Renal cortical epithelial cell (primary cell): Measurements from ENCODE around the gene DCAF8L2. TPM values are rescaled to one million over a fixed set of nuclear protein-coding genes. Genes with fewer than 3 reads are reported as not detected.
"Not testable (repeated sequence)": the region's sequence is repeated elsewhere in the genome, so short reads cannot be mapped to it uniquely, and the experiment has no call there.

Experiments used
- DNase-seq: peaks from one replicate; pipeline ENCODE4 v3.0.0-alpha.2; 2011; ENCODE audit warnings: low read depth
- total RNA-seq: library from RNA; depleted of rRNA; stranded (reverse); fragments of >200 nt; gene quantifications from 2 replicates; pipeline ENCODE4 v1.2.3, GENCODE V29; 2014

Gene DCAF8L2
- not detected in 2 replicates for total RNA-seq

DNA sequence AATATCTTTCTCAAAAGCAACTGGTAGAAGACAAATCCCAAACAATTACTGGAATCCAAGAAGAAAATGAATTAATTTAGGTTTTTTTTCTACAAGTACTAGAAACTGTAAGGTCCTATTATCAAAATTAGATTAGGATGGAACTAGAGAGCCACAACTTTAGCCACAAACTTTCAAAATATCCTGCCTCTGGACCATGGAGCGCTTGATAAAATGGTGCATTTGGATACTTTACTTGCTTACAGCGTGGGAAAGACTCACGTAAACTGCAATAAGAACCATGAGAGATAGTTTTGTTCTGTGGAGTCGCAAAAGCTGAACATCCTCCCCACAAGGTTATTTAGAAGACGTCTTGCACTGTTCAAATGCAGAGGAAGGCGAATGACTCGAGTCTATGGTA, at the start of gene DCAF8L2:
Gene DCAF8L2, plus strand, starts transcription at position 301 of the 400 bp plus-strand sequence. CDS start 156,552 bp downstream, outside the sequence.
- DNase-seq, result no peak

DNA sequence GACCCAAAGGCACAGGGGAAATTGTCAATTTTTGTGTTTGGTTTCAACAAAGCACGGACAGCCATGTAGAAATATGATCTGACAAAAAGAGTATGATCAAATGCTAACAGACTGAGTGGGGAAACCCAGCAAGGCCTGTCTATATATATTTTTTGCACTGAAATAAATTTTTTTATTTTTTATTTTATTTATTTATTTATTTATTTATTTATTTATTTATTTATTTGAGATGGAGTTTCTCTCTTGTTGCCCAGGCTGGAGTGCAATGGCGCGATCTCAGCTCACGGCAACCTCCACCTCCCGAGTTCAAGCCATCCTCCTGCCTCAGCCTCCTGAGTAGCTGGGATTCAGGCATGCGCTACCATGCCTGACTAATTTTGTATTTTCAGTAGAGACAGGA, 49.0 kb upstream of the DCAF8L2 start:
- not testable (repeated sequence) for DNase-seq

DNA sequence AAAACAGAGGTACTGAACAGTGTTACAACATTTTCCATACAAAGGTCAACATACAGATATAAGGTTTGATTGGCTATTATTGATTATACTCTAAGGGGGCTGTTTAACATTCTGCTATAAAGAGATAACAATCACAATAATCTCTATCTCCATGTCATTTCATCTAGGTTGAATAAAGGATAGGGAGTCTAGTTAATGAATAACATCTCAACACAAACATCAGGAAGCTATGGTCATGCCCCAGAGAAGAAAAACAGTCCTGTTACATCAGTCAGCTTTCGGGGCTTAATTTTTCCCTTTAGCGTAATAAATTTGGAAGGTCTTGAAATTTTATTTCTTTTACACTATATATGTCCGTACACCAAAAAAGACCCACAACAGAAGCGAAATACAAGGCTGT, 41.5 kb upstream of the DCAF8L2 start:
- DNase-seq, result peak; percentile 13

DNA sequence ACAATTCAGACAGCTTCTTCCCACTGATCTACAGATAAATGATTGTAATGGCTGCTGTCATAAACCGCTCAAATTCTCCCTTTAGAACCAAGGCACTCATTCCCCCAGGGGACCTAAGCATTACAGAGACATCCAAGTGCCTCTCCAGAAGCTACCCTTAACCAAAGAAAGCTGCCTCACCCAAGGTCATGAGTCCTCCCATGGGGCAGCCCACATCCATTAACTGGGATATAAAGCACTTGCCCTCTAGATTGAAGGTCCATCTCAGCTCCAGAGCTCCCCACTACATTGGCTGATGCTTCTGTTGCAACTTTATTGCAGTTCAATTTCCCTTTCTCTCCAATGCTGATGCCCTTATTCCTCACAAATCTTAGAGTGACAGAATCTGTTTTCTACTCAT, 40.5 kb upstream of the DCAF8L2 start:
- DNase-seq, result no peak

DNA sequence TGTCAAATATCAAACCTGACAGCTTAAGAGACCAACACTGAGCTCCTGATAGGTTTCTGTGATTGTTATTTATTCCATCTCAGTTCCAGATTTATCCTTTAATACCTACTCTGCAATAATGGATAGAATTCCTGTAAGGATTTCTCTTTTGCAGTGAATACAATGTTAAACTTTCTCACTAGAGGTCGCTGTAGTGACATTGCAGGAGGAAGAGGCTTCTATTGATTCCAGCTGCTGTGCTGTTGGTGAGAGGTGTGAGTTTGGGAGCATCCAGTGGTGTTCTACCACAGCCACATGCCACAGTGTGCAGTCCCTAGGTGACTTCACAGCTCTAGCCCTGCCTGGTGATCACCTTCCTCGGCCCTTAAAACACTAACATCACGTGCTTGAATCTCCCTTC, 34.6 kb upstream of the DCAF8L2 start:
- DNase-seq, result peak; percentile 7

DNA sequence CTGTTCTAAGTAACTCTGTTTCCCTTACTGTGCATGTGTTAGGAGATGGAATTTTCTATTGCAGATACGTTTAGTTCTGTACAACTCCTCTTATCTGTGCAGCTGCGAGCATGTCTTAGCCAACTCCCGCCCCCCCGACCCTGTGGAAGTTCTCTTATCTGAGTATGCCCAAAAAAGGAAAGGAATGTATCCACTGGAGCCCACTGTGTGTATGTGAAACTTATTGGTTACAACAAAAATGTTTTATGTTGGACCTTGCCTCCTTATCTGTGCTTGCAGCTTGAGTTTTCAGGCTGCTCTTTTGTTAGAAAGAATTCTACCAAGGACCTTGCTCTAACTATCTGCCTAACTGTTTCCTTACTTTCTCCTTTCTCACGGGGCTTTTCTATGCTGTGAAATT, 24.2 kb upstream of the DCAF8L2 start:
- DNase-seq, result no peak

DNA sequence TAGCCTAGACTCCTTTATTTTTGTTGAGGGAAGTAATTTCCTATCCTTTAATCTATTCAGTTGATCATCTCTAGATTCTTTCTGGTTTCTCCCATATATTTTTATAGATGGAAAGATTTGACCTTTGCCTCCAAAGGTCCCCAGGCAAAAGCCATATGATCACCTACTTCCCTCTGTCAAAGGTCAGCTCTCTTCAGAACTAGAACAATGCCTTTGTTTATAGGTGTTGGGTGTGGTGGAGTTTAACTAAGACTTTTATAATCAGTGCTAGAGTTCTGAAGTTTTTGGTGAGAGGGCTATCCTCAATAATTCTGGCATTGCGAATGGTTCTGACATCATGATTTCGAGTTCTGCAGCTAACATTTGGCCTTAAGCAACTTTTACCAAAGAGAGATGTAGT, 19.0 kb upstream of the DCAF8L2 start:
- no peak for DNase-seq

DNA sequence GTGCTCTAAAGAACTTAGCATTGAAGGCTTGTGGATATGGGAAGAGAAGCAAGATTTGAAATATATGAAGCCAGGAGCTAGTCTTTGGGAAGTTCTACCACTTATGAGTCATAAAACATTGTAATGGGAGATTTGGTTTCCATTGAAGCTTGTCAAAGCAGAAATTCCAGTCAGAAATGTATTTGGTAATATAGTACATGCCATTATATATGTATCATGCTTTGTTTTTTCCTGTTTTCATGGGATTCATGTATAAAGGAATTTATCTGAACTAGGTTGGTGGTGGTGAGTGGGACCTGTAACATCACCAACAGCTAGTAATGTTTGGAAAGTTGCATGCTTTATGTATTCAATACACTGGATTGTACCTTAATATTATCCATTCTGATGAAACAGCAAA, 14.6 kb upstream of the DCAF8L2 start:
- DNase-seq, result no peak

DNA sequence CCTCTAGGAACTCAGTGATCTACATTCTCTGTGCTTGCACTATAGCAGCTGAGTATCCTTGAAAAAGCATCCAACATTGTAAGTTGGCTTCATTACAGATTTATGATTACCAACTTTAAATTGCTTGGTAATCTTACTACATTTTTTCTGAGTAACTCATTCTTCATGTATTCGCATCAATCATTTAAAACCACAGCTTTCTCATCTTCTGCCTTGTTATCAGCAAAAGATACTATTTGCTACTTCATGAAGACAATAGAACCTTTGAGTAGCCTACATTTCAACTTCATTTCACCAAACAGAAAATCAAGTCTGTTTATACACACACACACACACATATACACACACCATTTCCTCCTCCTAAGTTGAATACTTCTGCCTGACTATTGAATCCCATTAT, 6.2 kb upstream of the DCAF8L2 start:
- DNase-seq, result no peak

DNA sequence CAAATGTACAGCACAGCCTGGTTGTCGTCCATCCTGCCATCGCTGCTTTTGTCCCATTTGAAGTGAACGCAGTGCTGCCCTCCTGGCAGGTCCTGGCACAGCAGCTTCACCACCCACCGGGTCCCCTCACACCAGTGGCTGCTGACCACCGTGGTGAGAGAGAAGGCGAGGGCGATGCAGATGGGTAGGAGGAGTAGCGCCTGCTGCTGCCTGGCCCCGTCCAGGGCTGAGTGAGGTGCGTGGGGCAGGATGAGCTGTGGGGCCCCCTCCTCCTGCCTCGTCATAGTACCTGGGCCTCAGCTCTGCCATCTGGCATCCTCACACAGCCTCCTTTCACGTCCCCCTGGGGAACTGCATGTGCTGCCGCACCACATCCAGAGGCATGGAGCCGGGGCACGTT, 1.8 kb downstream of the DCAF8L2 start:
- no peak for DNase-seq

DNA sequence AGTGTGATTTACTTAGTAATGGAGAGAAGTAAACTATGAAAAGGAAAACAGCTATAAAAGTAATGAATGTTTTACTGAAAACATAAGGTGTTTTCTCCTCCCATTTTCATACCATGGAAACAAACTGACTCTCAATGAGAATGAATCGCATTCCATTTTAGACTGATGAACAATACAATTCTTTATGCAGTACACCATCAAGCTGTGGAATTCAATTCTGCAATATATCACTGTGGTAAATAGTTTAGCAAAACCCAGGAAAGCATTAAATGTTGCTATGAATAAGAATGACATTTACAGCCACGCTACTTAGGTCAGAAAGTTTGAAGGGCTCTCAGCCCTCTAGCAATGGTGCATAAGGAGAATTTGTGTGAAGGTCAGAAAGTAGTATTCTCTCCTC, 7.4 kb downstream of the DCAF8L2 start:
- DNase-seq, result peak; percentile 19

DNA sequence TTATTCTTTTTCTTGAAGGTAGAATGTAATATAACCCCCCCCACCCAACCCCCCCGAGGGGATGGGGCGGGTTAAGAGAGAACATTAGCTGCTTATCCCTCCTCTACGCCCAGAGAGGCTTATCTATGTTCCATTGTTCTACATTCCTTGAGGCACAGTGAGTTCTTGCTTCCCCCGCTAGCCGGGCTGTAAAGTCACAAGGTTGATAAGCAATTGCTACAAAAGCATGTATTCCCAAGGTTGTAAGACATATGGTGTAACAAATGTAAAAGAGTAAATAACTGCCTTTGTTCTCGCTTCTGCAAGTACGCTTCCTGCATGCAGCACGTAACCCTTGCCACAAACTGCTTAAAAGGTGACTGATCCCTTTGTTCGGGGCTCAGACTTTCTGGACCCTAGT, 8.2 kb downstream of the DCAF8L2 start:
- no peak for DNase-seq

DNA sequence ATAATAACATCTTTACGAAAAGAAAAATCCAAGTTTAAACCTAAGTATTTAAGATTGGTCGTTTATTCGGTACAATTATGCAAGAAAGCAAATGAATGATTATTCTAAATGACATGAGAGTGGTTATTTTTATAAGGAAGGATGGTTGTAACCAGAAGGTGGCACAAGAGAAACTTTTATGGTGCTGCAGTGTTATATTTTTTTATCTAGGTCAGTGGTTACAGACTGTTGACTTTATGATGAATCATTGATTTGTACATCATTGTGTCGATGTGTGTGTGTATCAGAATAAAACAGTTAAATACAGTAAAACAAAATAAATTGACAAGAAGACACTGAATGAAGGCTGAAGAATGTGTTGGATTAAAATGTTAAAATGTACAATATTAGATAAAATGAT, 9.8 kb downstream of the DCAF8L2 start:
- peak; percentile 11 for DNase-seq

DNA sequence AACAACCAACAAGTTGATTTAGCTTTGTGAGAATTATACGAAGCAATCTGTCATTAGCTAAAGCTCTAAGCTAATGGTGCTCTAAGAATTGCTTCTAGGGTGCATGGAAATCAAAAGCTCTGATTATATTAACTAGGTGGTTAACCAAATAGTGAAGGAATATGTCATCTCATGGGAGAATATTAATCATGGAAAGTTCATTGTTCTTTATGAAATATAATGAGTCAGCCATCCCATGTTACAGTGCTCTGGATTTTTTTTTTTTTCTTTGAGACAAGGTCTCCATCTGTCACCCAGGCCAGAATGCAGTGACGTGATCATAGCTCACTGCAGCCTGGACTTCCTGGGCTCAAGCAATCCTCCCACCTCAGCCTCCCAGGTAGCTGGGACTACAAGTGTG, 10.5 kb downstream of the DCAF8L2 start:
- DNase-seq, result no peak

DNA sequence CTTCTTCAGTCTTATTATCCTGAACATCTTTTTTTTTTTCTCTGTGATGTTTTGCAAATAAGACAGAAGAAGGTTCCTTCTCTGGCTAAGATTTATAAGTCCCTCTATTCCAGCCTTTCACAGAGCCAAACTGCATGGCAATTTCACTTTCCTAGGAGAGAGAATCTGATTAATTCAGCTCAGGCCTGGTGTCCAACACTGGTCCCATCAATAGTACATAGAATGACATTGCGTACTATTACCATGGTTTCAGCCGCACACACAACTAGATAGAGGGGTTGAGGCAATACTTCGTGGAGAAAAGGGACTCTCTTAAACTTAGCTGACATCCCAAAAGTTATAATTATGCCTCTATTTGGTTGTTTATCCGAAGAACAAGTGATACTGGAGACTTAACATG, 18.5 kb downstream of the DCAF8L2 start:
- DNase-seq, result no peak

DNA sequence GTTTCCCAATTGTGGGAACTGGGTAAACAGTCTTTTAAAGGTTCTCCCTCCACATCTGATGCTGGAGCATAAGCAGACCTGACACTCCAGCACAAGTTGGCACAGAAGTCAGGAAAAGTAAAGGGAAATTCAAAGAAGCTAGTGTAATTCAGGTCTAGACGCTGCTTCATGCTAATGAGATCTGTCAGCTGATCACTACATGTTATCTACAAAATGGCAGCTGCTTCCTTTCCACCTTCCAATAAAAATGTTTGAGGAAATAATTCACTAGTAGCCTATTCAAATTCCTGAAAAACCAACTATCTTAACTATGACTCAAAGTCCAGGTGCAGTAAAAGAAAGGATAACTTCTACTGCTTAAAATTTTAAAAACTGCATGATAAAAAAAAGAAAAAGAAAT, 29.3 kb downstream of the DCAF8L2 start:
- DNase-seq, result no peak

DNA sequence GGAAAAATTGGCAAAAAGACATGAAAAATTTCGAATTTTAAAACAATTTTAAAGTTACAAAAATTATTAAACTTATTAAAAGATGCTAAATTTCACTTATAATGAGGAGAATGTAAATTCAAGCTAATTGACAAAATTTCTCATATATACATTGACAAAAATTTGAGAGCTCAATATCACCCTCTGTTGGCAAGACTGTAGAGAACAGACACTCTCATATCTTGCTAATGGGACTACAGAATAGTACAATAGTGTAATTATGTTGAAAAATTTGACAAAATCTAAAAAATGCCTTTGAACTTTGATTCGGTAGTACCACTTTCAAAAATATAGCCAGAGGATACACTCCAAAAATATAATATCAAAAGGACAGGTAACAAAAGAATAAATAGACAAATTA, 29.8 kb downstream of the DCAF8L2 start:
- DNase-seq, result no peak

DNA sequence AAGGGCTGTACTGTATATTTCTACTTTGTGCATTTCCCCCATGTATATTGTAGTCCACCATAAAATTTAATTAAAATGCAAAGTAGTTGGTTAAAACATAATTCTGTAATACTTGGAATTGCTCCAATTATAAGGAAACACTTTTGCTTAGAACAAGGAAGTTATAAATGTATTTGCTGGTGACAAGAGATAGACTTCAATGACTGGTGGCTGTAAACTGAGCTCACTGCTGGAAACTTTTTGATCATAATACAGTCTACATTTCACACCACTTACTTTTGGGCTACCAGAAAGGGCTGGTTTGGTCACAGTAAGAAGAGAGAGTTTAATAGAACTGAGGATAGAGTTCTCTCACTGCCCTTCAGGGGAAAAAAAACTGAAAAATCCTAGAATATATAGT, 32.7 kb downstream of the DCAF8L2 start:
- no peak for DNase-seq

DNA sequence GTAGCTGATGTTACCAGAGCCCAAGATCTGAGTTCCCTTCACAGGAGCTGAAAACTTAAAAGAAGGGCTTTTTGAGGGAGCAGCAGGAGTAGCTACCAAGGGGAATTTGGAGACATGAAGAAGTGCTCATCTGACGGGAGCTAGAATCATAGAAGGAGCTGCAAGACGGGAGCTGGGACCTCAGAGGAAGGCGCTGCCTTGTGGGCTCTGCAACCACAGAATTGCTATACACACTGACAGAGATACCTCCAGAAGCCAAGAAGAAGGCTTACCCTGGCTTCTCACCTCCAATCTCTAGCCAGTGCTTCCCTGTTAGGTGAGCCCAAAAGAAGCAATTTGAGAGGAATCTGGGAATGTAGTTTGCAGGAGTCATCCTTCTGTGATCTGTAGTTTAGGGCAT, 35.9 kb downstream of the DCAF8L2 start:
- no peak for DNase-seq

DNA sequence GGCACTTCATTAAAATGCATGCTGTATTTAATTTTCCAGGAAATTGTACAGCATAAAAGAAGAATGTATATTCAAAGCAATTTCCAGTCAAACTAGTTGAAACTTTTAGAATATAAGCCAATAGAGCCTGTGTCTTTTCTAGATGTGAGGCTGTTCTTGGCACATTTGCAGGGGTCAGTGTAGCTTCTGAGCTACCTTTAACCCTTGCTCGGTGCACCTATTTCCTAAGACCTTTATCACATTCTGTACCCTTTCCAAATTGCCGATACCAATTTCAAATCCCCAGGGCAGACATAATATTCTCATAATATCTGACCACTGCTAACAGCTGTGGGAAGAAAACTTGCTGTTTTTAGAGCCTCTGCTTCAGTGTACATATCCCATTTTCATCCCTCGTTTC, 43.2 kb downstream of the DCAF8L2 start:
- no peak for DNase-seq

DNA sequence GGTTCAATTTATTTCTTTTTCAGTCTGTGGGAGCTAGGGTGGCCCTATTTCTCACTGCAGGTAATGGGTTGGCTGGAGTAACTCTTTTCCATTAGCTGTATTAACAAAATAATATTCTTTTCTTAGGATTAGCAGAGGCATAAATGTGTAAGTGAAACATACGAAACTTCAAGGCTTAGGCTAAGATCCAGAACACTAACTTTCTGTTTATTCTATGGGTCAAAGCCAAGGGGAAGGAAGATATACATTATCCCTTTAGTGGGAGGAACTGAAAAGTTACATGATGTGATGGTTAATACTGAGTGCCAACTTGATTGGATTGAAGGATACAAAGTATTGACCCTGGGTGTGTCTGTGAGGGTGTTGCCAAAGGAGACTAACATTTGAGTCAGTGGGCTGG, 66.4 kb downstream of the DCAF8L2 start:
- DNase-seq, result no peak

DNA sequence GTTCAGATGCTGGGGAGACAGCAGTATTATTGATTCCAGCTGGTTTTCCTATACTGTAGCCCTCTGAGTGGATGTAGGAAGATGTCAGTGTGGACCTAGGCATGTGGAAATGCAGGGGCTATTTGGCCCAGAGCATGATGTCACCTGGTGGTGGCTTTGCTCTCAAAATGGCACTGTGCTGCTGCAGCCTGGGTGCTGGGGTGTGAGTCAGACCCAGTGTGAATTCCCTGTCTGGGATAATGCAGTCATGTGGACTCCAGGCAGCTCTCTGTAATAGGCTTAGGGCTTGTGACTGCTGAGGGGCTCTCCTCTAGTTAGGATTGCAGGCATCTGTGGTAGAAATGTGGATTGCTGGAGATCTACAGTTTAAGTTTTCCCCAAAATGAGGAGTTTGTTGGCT, 70.7 kb downstream of the DCAF8L2 start:
- no peak for DNase-seq

DNA sequence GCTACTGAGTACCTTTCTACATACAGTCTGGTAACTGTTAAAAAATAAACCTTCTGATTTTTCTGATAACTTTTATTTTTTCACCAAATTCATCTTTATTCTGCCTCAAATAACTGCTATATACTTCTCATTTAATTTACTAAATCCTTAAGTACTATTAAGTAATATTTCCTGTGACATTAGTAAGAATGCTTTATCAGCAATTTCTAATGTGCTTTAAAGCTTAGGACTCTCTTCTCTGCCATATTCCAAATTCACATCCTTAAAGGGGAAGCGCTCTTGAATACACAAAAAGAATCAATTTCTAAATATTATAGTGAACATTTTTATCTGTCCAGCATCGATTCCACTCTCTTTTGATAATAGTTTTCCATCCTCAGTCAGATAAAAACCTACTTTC, 81.1 kb downstream of the DCAF8L2 start:
- no peak for DNase-seq

DNA sequence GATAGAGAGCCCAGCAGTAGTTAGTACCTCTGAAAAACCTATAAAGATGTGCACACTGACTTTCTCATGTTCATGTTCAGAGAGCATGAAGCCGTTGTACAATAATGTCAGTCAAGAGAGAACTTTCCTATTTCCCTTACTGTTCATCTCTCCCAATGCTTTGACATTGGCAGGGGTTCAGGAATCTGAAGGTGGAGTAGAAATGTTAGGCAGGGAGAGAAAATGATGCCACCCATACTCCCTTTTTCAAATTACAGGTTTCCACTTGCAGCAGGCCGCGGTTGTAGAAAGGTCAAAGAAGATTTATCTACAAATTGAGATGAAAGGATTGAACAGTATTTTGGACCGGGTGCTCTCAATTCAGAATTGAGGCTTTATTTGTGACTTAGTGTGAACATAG, 84.3 kb downstream of the DCAF8L2 start:
- DNase-seq, result no peak

DNA sequence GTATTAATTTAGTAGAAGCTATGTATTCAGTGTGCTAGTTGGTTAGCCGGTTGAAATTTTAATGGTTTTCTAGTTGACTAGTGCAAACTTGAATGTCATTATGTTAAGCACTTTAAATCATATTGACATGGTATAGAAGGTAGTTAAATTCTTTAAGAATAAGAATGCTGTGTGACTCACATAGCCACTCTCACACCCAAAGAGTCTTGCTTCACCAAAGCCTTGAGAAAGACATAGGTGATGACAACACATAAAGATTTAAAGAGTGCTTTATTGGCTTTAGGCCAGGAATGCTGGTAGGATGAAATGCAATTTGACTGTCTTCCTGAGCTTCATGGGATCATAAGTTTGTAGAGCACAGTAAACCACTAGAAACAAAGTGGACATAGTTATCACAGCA, 85.3 kb downstream of the DCAF8L2 start:
- no peak for DNase-seq
